BJ (cell line): Measurements from ENCODE around the gene RGMA. TPM values are rescaled to one million over a fixed set of nuclear protein-coding genes. Genes with fewer than 3 reads are reported as not detected.

Experiments used
- CTCF ChIA-PET: fragments of 350-600 bp; formaldehyde crosslinking; extraction: SDS; loops from one replicate; lab custom pipeline; 2021; ENCODE audit warnings: antibody characterized with exemption, inconsistent platforms; lab: Yijun Ruan, JAX
- POLR2A ChIA-PET: fragments of 300-600 bp; sonication (Branson Sonifier 250); formaldehyde crosslinking; extraction: SDS; loops from one replicate; lab custom pipeline; 2021; ENCODE audit warnings: antibody characterized with exemption; lab: Charles Lee
- DNase-seq: peaks from one replicate; pipeline ENCODE4 v3.0.0-alpha.2; 2011; ENCODE audit warnings: low read depth
- H3K27me3 ChIP-seq: 2 replicates; pipeline ENCODE4 v1.6.0; 2011; ENCODE audit warnings: low read length; ENCODE audit not compliant: control insufficient read depth, insufficient read depth
- H3K36me3 ChIP-seq: 2 replicates; pipeline ENCODE4 v1.5.1; 2011; ENCODE audit warnings: low read length; ENCODE audit not compliant: control insufficient read depth, insufficient read depth
- H3K4me3 ChIP-seq: 2 replicates; pipeline ENCODE4 v1.5.1; 2011; ENCODE audit warnings: low read depth, mild to moderate bottlenecking, control low read depth, low read length
- polyA minus RNA-seq: library from RNA; depleted of rRNA, polyadenylated mRNA; stranded (reverse); fragments of >200 nt; gene quantifications from 2 replicates; pipeline ENCODE4 v1.2.3, GENCODE V29; 2011; rRNA and poly(A)+ RNA removed
- polyA plus RNA-seq: library from polyadenylated mRNA; depleted of rRNA; stranded (reverse); fragments of >200 nt; gene quantifications from 2 replicates; pipeline ENCODE4 v1.2.3, GENCODE V29; 2011; rRNA removed
- TF ChIP-seq, protein P1 (sequence below): IDR thresholded peaks from 2 replicates; pipeline ENCODE4 v1.5.1; 2011; ENCODE audit warnings: low read depth, mild to moderate bottlenecking, control low read depth, inconsistent platforms, low read length, moderate library complexity; ENCODE audit not compliant: insufficient read depth

RGMA gene, protein sequence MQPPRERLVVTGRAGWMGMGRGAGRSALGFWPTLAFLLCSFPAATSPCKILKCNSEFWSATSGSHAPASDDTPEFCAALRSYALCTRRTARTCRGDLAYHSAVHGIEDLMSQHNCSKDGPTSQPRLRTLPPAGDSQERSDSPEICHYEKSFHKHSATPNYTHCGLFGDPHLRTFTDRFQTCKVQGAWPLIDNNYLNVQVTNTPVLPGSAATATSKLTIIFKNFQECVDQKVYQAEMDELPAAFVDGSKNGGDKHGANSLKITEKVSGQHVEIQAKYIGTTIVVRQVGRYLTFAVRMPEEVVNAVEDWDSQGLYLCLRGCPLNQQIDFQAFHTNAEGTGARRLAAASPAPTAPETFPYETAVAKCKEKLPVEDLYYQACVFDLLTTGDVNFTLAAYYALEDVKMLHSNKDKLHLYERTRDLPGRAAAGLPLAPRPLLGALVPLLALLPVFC
- polyA plus RNA-seq (0.11 and 0.34 TPM in 2 replicates), polyA minus RNA-seq (0.09 and 0.36 TPM in 2 replicates)

DNA sequence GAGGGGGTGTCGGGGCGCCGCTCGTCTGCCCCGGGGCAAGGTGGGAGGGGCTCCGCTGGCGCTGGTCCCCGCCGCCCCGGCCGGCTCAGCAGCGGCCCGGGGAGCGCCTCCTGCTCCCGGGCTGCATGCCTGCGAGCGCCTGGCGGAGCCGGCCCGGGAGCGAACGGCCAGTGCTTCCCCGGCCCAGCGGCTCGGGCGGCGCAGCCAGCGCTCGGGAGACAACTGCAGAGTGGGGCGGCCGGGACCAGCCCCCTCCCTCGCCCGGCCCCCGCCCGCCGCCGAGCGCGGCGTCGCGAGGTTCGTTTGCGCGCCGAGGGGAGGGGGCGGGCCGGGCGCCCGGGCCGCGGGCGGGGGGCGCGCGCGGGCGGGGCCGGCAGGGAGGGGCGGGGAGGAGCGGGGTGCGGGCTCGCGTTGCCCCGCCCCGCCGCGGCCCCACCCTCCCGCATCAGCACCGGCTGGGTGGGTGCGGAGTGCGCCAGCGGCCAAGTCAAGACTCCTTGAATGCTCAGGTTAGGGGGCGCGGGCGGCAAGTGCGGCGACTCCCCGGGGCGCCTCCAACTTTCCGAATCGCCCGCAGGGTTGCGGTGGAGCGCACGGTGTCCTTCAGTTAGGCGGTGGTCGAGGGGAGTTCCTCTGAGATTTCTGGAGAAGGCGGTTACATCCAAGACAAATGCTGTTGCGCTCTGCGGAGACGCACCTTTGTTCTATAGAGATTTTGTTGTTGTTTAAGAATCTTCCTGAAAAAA lies at the start of gene RGMA:
Gene RGMA (minus strand): TSS at position 231 of the 746 bp plus-strand sequence. CDS start 279 bp downstream, outside the sequence.
- ChIA-PET POLR2A (no interaction called here), CTCF (interaction anchor here (0.6 to 2.1 kb wide), 7 partner anchors 8 to 1031 kb away, joined by 3 to 18 read pairs (median 4); no protein-coding TSS in a partner anchor)
- H3K4me3 ChIP-seq, result no peak within 1 kb of the TSS
- TF ChIP-seq, protein P1, sequence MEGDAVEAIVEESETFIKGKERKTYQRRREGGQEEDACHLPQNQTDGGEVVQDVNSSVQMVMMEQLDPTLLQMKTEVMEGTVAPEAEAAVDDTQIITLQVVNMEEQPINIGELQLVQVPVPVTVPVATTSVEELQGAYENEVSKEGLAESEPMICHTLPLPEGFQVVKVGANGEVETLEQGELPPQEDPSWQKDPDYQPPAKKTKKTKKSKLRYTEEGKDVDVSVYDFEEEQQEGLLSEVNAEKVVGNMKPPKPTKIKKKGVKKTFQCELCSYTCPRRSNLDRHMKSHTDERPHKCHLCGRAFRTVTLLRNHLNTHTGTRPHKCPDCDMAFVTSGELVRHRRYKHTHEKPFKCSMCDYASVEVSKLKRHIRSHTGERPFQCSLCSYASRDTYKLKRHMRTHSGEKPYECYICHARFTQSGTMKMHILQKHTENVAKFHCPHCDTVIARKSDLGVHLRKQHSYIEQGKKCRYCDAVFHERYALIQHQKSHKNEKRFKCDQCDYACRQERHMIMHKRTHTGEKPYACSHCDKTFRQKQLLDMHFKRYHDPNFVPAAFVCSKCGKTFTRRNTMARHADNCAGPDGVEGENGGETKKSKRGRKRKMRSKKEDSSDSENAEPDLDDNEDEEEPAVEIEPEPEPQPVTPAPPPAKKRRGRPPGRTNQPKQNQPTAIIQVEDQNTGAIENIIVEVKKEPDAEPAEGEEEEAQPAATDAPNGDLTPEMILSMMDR, result no peak
- peaks cover 33% of the 10 kb centered on the region for H3K27me3 ChIP-seq
- no peaks in the 10 kb centered on the region for H3K36me3 ChIP-seq
- DNase-seq, result no peak

DNA sequence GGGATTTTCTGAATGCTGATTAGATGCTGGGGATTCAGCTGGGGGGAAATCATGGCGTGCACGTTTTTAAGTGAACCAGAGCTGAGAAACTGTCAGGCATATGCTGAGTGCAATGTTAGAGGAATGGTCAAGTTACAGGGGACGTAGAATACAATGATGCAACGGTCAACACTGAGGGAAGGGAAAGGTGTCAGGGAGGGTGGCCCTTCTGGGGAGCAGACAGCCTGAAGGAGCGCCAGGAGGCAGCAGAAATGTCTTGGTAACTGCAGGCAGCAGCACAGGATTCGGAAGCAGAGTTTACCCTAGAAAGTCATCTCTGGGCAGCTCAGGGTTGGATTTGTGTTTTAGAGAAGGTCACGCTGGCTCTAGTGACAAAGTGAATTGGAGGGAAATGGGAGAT lies 47.6 kb upstream of the RGMA start:
- CTCF ChIA-PET, result no interaction called here
- no peak for DNase-seq
- TF ChIP-seq, protein P1, result no peak
- Histone ChIP-seq H3K4me3 (no peak overlapping the region), H3K27me3 (no peaks in the 10 kb centered on the region), H3K36me3 (no peaks in the 10 kb centered on the region)
- POLR2A ChIA-PET, result no interaction called here

- POLR2A ChIA-PET, result no interaction called here
- no peaks in the 10 kb centered on the region for H3K27me3 ChIP-seq
- no peaks in the 10 kb centered on the region for H3K36me3 ChIP-seq
- DNase-seq, result no peak
- CTCF ChIA-PET, result no interaction called here
- TF ChIP-seq, protein P1, result no peak
- no peak overlapping the region for H3K4me3 ChIP-seq
Measured at GRCh38 chr15:93135997-93136397, 47.0 kb upstream of the RGMA start.

- H3K27me3 ChIP-seq, result no peaks in the 10 kb centered on the region
- CTCF ChIA-PET, result no interaction called here
- no peak for DNase-seq
- H3K4me3 ChIP-seq, result no peak overlapping the region
- TF ChIP-seq, protein P1, result no peak
- no peaks in the 10 kb centered on the region for H3K36me3 ChIP-seq
- POLR2A ChIA-PET, result no interaction called here
Measured at GRCh38 chr15:93135459-93135858, 46.4 kb upstream of the RGMA start.

GRCh38 chr15:93131485-93132095 lies 42.6 kb upstream of the RGMA start:
- POLR2A ChIA-PET, result no interaction called here
- H3K27me3 ChIP-seq, result no peaks in the 10 kb centered on the region
- no peaks in the 10 kb centered on the region for H3K36me3 ChIP-seq
- no peak for DNase-seq
- no peak overlapping the region for H3K4me3 ChIP-seq
- TF ChIP-seq, protein P1, result no peak
- CTCF ChIA-PET, result no interaction called here
